HG02763 (cell line): ENCODE data around the gene SLC49A3.

ENCODE experiments used
- ATAC-seq: cut with Tn5 transposase; IDR thresholded peaks from one replicate; pipeline ENCODE4 v1.9.1; 2021; ENCODE audit warnings: mild to moderate bottlenecking, moderate library complexity; ENCODE audit not compliant: unreplicated experiment

SLC49A3 gene

DNA sequence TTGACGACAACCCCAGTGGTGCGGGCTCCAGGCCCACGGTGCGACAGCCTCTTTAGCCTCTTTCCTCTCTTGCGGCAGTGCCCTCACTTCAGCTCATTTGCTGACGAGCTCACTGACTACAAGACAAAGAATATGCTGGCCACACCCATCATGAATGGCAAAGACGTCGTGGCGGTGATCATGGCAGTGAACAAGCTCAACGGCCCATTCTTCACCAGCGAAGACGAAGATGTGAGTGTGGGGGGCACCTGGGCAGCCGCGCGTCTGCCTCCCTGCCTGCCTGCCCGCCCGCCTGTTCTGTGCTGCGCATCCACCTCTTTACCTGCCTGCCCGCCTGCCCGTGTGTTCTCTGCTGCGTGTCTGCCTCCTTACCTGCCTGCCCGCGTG is 54.4 kb downstream of the SLC49A3 start:
- no peak for ATAC-seq

DNA sequence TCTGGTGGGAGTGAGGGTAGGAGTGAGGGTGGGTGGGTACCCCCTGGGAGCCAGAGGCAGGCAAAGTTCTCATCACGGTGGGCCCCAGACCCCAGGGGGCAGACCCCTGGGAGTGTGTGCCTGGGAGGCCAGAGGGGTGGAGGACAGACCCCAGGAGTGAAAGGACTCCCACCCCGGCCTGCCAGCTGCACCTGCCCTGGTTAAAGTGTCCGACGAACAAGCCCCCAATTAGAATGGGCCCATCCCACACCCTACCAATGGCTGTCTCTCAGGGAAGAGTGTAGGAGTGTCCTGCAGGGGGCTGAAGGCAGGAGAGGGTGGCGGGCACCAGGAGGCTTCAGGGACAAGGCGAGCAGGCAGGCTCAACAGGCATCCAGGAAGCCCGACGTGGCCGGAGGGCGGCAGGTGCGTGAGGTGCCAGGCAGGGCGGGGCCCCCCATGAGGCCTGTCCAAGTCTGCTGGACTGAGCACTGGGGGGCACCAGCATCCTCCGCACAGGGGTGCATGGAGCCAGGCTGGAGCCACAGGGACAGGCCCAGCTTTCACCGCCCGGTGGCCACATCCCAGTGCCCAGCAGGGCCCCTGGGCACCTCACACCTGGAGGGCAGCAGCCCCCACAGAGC is 54.9 kb downstream of the SLC49A3 start:
- no peak for ATAC-seq

DNA sequence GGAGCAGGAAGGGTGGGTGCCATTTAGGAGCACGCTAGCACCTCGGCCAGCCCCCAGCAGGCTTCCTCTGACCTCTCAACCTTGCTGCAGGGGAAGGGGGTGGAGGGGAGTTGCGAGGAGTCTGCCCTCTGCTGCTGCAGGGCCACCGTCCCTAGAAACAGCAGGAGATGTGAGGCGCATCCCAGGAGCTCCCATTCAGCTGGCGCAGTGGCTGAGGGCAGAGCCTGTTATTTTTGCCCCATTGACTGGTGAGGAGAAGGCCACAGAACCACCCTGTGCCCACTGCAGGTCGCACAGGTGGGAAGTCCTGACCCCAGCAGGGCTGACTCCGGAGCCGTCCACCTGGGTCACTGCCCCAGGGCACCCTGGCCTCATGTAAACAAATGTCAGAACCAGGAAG is 55.5 kb downstream of the SLC49A3 start:
- ATAC-seq: no peak

DNA sequence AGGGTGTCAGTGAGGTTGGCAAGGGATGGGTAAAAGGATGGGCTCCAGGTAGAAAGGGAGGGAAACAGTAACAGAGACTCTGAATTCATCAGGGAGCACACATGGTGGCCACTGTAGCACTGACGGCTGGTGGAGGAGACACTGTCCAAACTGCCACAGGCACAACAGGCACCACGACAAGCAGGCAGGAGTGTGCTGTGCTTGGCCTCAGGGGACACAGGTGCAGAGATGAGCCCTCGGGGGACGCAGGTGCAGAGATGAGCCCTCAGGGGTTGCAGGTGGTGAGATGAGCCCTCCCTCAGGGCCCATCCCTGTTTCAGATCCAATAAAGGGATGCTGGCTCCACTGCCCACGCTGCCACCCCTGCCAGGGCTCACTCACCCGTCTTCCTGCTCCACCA is 56.0 kb downstream of the SLC49A3 start:
- no peak for ATAC-seq

DNA sequence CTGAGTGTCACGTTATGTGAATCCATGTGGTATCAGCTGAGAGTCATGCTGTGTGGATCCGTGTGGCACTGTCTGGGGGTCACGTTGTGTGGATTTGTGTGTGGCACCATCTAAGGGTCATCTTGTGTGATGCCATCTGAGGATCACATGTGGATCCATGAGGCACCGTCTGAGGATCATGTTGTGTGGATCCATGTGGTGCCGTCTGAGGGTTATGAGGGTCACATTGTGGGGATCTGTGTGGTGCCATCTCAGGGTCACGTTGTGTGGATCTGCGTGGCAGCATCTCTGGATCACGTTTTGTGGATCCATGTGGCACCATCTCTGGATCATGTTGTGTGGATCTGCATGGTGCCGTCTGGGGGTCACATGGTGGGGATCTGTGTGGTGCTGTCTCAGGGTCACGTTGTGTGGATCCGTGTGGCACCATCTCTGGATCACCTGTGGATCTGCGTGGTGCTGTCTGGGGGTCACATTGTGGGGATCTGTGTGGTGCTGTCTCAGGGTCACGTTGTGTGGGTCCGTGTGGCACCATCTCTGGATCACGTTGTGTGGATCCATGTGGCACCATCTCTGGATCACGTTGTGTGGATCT is 56.7 kb downstream of the SLC49A3 start:
- no peak for ATAC-seq
